Stimulated activated CD4-positive, alpha-beta T cell treated with anti-CD3 and anti-CD28 coated beads, Interleukin-2, amount 100 ng/mL, for 48 hours (primary cell): Measurements from ENCODE around the gene RAB6B.
"Not testable (repeated sequence)": the region's sequence is repeated elsewhere in the genome, so short reads cannot be mapped to it uniquely, and the experiment has no call there.

Experiments used
- DNase-seq, 2 donors: peaks; one replicate each; pipeline ENCODE4 v3.0.0-alpha.2; 2020

RAB6B gene

DNA sequence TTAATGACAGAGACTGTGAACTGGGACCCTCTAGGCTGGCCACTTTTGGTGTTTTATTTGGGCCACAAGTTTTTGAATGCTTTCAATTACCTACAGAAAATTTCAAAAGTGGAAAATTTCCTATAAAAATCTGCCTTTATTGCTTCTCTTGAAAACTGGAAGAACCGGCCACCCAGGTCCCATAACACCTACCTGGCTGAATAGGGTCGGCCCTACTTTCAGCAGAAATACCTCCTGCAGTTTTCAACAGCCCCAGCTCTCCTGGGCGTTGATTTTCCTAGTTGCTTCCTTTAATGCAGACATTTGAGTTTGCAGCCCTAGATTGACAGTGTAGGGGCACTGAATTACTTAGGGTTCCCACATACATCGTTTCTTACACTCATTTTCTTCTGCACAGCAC lies 90.8 kb downstream of the RAB6B start:
- DNase-seq, result no peak

DNA sequence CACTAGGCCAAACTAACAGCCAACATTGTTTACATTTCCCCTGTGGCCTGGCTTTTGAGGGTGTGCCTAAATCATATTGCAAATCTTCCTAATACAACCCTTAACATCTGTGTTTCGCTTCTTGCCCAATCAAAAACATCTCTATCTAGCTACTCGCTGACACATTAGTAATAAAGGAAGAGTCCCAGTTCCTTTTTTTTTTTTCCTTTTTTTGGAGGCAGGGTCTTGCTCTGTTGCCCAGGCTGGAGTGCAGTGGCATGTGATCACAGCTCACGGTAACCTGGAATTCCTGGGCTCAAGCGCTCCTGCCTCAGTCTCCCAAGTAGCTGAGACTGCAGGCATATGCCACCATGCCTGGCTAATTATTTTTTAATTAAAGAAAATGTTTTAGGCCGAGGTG lies 92.2 kb downstream of the RAB6B start:
- no peak for DNase-seq

GRCh38 chr3:133799794-133800585 lies 95.7 kb downstream of the RAB6B start:
- DNase-seq, result no peak

- no peak for DNase-seq
Observed at GRCh38 chr3:133797396-133798105, 98.1 kb downstream of the RAB6B start.

GRCh38 chr3:133792171-133792763 lies 103.4 kb downstream of the RAB6B start:
- DNase-seq, result no peak

DNA sequence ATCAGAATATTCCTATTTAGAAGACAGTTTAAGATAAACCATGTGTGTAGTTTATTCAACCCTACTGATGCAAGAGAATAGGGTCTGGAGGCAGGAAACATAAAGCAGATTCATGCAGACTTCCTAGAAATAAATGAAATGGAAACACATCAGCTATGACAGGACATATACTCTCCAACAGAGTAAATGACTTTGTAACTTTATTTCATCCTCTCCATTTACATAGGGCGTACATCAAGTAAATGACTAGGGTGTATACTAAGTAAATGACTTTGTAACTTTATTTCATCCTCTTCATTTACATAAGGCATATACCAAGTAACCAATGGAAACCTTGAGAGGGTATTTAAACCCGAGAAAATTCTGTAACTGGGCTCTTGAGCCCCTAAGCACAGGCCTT lies 107.7 kb downstream of the RAB6B start:
- no peak for DNase-seq

DNA sequence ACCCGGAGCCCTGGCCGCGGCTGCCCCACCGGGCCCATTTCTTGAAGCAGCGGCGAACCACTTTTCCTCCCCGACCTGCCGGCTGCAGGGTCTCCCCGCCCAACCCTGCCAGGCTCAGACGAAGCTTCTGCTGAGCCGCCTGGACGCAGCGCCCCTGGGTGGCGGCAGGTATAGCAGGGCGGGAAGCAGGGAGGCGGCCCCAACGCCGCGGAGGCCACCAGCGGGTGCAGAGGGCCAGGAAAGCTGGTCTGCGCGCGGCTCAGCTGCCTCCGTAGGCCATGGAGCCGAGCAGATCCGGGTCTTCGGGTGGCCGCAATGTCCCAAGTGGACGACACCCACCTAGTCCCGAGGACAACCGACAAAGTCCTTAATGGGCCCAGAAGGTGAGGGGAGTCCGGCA lies 111.9 kb downstream of the RAB6B start:
- DNase-seq, result no peak

DNA sequence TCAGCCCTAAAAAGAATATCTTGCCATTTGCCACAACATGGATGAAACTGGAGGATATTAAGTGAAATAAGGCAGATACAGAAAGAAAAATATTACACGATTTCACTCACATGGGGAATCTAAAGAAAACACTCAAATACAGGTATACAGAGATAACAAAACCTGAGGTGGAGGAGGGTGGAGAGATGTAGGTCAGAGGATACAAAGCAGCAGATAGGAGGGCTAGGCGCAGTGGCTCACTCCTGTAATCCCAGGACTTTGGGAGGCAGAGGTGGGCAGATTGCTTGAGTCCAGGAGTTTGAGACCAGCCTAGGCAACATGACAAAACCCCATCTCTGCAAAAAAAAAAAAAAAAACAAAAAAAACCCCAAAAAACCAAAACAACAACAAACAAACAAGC lies 113.2 kb downstream of the RAB6B start:
- no peak for DNase-seq

GRCh38 chr3:133781570-133781969 lies 114.1 kb downstream of the RAB6B start:
- no peak for DNase-seq

- not testable (repeated sequence) for DNase-seq
Observed at GRCh38 chr3:133780756-133781155, 114.9 kb downstream of the RAB6B start.

DNA sequence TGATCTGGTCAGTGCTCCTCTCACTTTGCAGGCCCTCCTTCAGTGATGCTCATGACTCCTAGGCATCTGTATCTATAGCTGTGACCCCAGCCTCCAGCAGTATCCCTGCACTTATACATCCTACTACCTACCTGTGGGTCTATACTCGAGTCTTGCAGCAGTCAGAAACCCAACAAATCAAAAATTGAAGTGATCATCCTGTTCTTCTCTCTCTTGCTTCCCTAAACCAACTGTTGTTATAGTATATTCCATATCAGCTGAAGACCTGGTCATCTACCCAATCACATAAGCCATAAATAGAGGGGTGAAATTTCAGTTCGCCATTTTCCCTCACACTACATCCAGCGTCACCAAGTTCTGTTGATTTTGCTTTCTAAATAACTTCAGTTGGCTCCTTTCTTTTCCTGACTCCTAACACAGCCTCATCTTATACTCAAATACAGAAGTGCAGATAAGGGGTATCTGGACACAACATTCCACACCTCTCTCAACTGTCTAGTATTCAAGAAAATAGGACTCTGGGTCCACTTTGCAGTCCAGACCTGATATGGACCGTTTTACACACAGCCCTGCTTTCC lies 116.0 kb downstream of the RAB6B start:
- no peak for DNase-seq

DNA sequence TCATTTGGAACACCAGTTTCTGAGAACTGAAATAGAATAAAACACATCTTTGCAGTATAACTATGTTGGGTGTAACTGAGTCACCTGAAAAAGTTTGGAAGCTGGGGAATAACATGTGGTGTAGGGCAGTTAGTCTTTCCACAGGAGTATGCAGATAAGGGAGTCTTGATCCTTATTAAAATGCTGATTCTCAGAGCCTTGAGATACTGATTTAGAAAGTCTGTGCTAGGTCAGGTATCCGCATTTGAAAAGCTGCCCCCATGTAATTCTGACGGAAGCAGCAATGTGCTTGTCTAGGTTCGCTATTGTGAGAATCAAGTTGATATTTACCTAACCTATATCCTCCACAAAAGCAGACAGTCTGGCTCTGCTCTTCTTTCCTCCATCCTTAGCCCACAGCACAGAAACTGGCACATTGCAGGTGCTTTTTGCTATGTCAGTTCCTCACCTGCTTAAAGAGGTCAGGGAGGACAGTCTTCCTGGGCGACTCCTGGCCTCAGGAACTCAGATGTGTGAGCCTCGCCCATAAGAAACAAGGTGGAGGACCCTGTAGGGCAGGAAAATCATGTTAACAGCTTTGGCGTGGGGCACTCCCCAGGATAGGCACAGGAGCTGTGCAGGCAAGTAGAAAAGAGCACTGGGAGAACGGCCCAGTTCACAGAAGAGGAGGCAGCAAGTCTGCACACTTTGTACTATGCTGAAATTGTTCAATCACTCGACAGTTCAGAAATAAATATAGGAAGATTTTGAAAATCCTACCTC lies 117.7 kb downstream of the RAB6B start:
- DNase-seq, result no peak

- DNase-seq, result no peak
Observed at GRCh38 chr3:133776794-133777438, 118.8 kb downstream of the RAB6B start.

- DNase-seq, result no peak
Observed at GRCh38 chr3:133775835-133776234, 119.8 kb downstream of the RAB6B start.

DNA sequence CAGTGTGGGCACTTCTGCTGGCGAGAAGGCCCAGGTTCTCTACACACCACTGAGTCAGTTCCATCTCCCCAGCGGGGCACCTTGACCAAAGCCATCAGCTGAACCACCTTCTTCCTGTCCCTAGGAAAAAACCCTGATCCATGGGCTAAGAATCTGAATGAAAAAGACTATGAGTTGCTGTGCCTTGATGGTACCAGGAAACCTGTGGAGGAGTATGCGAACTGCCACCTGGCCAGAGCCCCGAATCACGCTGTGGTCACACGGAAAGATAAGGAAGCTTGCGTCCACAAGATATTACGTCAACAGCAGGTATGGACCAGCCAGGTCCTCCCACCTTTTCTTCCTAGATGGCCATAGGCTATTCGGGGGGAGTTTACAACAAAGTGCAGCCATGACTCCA lies 120.4 kb downstream of the RAB6B start:
- DNase-seq, result no peak
